AG20443 (cell line): ENCODE results near the gene SRCAP.
A peak's percentile ranks its signal among the peaks of the same experiment; 100 is the strongest.

Experiments
- DNase-seq: peaks from one replicate; pipeline ENCODE4 v3.0.0; 2012; ENCODE audit warnings: low spot score, mixed read lengths

The SRCAP gene

DNA sequence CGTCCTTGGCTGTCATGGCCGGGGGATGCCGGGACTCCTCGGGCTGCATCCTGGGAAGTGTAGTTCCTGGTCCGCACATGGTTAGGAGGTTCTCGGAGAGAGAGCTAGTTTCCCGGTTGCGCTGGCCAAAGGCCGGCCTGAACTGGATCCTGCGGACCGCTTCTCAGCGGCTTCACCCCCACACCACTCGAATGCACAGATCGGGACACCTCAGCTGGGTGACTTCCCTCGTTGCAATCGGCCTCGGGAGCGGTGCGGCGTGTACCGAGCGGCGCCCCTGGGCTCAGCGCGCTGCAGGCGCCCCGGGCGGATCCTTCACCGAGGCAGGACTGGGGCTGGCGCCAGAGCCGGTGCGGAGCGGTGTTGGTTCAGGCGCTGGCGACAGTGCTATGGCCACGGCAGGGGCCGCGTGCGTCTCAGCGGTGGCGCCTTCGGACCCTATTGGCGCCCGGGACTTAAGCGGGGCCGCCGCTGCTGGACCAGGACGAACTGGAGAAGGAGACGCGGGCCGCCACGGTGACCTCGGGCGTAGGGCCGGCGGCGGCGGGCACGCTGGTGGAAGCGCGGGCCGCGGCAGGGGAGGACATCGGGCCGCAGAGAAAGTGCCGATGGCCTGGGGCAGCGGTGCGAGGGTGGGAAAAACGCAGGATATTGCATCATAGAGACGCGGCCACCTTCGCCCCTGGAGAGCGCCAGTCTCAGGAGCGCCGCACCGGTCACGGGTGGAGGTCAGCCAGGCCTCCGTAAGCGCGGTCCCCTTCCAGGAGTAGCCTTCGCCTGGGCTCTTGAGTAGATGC is 76.6 kb downstream of the SRCAP start:
- DNase-seq = peak; percentile 95

DNA sequence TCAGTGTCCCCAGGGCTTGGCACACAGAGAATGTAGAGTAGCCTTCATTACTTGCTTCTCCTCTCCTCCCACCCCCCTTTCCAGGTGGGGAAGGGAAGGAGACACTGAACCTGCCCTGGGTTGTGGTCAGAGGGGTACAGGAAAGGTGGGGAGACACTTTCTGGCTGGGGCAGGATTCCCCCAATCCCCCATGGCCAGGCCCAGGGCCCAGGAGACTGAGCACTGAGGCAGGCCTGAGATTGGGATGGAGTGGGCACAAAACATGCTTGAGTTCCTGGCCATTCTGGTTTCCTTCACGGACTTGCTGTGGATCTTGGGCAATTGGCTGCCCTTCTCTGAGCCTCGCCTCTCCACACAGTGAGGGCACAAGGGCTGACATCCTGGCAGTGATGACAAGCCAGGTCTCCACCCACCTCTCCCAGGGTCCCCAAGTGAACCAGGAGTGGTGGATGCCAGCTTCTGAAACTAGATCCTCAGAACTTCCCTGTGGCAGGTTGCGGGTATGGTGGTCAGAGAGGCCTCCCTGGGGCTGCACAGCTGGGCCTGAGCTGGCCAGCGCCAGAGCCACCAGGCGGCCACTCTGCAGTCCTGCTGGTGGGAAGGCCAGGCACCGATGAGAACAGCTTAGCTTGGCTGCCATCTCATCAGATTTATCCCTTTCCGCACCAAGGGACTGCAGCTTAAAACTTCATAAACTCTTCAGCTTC is 78.8 kb downstream of the SRCAP start:
- DNase-seq = no peak

DNA sequence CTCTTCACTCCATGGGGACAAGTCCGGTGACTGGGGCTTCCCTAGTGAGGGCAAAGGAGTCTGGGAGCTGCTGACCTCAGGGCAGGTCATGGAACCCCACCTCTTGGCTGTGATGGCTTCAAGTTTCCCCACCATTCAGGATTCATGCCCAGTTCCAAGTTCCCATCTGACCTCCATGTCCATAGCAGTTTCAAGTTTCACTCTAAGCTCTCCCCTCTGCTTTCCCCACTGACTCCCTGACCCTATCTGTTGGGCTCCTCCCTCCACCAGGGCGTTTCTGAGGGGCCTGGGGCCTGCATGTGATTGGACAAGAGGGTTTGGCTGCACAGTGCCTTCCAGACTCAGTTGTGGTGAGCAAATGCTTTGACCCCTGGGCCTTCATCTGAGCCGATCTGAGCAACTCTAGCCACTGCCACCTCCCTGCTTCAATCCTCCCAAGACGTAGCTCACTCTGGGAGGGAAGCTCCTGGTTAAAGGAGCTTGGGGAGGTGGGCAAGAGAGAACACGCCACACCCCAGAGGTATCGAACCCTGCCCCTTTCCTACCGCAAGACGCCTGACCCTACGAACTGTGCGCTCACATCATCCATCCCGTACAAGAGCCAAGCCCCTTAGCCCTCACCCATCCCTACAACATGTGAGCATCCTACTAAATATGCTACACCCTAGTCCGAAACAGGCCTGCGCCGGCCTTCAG is 79.7 kb downstream of the SRCAP start:
- DNase-seq = no peak

- DNase-seq = no peak
Observed at GRCh38 chr16:30779596-30779995, 80.6 kb downstream of the SRCAP start.

DNA sequence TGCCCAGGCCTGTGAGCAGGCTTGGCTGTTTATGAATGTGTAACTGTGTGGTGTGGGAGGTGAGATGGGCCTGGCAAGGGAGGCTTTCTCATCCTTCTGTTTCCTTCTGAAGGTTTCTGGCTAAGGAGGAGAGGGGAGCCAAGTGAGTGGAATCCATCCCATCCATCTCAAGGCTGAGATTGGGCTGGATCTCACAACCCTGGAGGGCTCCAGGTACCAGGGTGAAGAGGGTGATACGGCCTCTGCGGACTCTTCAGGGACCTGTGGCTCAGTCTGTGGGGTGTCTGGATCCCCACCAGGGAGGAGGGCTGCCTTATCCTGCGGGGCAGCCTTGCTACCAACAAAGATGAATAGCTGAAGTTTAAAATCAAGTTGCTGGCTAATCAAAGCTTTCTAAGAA is 81.0 kb downstream of the SRCAP start:
- DNase-seq = no peak

DNA sequence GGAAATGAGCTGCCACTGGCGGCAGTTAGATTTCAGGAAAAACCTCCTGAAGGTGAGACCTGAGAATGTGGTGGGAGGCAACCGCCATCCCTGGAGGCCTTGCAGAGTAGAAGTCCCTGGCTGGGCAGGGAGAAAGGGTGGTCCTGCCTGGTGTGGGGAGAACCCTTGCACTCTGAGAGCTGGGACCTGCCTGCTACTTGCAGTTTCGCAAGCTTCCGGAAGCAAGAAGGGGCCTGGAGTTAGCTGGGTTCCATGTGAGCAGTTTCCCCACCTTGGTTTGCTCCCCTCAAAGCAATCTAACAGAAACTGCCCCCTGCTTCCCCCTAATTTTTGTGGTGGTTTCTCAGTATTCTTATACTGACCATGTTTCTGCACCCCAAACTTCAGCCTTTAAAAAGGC is 81.6 kb downstream of the SRCAP start:
- DNase-seq = no peak

DNA sequence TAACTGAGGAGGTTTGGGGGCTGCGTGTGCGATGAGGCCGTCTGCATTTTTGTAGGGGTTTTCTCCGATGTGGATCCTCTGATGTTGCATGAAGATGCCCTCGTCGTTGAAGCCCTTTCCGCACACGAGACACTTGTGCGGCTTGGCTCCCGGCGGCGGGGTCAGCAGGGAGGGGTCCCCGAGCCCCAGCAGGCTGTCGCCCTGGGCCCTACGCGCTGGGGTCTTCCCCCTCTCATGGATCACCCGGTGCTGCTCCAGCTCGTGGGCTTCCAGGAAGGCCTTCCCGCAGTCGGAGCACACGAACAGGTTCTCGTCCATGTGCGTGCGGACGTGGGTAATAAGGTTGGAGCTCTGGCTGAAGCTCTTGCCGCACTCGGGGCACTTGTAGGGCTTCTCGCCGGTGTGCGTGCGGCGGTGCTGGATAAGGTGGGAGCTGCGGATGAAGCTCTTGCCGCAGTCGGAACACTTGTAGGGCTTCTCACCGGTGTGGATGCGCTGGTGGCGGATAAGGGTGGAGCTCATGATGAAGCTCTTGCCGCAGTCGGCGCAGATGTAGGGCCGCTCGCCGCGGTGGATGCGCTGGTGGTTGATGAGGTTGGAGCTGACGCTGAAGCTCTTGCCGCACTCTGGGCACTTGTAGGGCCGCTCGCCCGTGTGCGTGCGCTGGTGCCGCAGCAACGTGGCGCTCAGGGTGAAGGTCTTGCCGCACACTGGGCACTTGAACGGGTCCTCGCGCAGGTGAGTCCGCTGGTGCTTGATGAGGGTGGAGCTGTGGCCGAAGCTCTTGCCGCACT is 83.7 kb downstream of the SRCAP start:
- DNase-seq = no peak

DNA sequence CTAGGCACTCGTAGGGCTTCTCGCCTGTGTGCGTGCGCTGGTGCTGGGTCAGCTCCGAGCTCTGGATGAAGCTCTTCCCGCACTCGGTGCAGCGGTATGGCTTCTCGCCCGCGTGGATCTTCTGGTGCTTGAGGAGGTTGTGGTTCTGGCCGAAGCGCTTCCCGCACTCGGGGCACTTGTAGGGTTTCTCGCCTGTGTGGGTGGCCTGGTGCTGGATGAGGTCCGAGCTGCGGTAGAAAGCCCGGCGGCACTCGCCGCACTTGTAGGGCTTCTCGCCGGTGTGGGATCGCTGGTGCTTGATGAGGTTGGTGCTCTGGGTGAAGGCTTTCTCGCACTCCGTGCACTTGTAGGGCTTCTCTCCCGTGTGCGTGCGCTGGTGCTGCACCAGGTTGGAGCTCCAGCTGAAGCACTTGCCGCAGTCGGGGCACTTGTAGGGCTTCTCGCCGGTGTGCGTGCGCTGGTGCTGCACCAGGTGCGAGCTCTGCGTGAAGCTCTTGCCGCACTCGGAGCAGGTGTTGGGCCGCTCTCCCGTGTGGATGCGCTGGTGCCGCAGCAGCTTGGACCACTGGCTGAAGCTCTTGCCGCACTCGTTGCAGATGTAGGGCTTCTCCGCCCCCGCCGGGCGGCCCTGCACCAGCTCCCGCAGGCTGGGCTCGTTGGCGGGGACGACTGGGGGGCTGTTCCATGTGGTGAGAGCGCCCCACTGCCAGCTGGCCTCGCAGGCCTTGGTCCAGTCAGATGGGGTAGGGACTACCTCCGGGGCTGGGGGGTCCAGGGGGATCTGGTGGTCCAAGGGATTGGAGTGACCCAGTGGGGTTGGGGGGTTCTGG is 84.5 kb downstream of the SRCAP start:
- DNase-seq = no peak

DNA sequence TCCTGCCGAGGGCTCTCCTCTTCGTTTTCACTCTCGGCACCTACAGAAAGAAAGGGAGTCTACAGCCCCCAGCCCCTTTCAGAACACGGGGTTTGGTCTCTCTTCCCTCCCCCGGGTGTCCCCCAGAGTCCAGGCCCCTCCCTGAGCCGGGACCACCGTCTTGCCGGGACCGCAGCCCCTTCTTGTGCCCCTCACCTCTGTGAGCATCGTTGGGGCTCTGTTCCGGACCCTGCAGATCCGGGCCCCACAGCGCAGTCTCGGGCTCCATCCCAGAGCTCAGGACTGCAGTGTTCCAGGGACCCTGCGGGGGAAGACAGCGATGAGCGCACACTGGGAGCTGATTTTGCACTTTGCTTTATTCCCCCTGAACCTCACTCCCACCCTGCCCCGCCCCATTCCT is 85.2 kb downstream of the SRCAP start:
- DNase-seq = no peak

GRCh38 chr16:30785126-30786106 is 86.4 kb downstream of the SRCAP start:
- DNase-seq = no peak

- peak; percentile 91 for DNase-seq
Observed at GRCh38 chr16:30786115-30786935, 87.4 kb downstream of the SRCAP start.

DNA sequence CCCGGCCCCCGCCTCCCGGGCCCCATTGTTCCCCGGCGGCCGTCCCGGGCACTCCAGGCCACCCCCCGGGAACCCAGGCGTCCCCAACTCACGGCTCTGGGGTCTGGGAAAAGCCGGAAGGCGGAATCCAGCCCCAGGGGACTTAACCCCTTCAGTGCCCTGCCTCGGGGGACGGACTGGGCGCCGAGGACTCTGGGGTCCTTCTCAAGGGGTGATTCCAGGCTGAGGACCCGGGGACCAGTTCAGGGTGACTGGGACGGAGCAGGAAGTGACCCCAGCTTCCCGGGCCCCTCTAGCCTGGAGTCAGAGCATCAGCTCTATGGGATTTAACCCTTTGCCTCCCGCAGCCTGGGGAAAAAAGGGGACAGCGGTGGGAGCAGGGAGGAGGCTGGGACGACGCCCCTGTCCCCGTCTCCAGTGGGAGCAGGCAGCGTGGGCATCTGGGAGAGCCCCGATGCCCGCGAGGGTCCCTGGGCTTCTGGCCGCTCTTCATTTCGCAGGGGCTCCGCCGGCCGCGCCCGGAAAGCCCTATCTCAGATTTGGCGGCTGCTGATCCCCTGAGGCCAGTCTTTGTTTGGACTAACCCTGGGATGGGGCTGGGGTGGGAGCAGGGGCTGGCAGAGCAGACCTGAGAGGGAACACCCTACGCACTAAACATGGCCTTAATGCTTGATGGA is 88.1 kb downstream of the SRCAP start, which contains the start of gene ZNF629:
TSS of gene ZNF629 (minus strand) at position 270 of the 677 bp plus-strand sequence. CDS start 2,723 bp downstream, outside the sequence.
- peak; percentile 90 for DNase-seq

DNA sequence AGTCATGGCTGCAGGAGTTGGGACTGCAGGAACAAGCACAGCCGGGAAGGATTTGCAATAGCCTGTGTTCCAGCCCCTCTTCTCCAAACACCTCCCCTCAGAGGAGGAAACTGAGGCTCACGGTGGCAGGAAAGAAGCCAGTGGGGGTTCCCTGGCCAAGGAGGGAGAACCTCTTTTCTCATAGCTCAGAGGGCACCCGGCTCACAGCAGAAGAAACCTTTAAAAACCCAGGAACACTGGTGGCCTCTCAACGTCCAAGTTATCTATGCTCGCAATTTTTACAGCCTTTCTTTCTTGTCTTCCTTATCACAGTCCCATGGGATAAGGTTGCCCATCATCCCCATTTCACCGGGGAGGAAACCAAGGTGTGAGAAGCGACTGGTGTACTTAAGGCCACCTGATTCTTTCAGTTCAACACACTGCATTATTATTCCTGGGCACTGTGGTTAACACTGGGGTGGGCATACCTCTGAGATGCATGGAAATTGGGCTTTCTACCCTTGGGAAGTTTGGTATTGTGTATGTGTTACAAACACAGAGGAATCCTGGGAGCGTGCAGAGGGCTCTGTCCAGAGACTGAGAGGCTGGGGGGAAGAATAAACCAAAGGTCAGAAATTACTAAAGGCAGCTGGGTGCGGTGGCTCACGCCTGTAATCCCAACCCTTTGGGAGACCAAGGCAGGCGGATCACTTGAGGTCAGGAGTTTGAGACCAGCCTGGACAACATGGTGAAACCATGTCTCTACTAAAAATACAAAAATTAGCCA is 88.8 kb downstream of the SRCAP start:
- DNase-seq = no peak
